GM04504 (cell line): ENCODE measurements around the gene TMEM181.
A peak's percentile ranks its signal among the peaks of the same experiment; 100 is the strongest.
"Not testable (repeated sequence)": the region's sequence is repeated elsewhere in the genome, so short reads cannot be mapped to it uniquely, and the experiment has no call there.

Experiments
- DNase-seq: peaks from one replicate; pipeline ENCODE4 v3.0.0-alpha.2; 2012; ENCODE audit warnings: low read depth

The TMEM181 gene

DNA sequence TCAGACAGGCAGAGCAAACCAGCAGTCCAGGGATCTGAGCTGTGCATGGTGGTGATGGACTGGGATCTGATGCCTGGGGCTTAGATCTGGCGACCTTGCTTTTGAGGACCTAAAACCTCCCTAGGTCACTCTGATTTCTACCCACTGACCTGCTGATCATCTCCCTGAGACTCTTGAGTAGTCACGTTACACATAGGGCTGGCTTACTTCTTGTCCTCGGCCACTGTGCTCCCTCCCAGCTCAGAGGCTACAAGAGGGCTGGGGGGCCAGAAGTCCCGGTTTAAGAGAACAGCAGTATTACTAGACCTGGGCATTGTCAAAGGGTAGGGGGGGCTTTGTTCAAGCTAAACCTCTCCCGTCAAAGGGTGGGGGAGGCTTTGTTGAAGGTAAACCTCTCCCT, 79.2 kb downstream of the TMEM181 start:
- no peak for DNase-seq

DNA sequence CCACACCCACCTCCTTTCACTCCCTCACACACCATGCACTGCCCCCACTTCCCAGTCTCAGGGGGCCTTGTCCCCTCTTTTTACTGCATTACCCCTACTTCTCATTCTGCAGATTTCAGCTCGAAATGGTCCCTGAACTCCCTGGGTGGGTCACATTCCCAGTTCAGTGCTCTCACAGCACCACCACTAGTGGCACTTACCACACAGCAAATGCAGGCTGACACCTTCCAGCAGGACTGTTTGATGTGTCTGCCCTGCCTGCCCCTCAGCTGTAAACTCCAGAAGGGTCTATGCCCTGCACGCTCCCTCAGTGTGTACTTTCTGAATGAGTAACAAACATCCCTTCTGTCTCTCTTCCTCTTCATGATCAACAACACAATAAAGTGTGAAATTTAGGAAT, 80.6 kb downstream of the TMEM181 start:
- DNase-seq = no peak

DNA sequence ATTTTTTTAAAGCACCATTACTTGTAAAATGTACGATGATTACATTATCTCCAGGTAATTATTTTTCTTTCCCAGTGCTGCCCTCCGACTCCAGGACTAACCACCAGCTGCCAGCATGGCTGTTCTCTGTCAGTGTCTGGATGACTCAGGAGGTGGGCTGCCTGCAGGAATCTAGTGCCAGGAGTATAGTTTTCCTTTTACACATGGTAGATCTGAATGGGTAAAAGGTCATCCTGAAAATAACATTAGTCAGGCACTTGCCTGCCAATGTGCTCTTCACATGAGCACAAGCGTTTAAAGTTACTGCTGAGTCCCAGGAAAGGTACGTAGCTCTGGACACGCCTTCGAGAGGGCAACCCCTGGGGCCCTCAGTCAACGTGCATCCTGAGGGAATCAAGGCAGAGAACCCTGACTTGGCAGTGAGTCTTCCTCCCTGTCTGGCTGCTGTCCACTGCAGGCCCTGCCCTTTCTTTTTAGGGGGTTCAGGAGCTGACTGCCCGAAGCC, 82.3 kb downstream of the TMEM181 start:
- DNase-seq = no peak

DNA sequence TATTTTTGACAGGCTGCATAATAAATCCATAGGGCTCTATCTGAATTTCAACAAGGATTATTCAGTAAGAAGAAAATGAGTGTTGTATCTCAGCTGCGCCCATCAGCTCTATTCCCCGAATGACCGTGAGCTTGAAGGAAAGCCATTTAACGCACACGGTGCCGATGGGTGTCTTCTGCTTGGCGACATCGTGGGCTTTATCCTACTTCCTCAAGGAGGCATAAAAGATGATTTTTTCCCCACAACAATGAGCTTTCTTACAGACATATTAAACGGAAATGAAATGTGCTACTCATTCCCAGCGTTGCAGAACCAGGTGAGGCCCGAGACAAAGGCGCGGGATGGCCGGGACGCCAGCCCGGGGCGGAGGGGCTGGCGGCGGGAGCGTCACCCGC, 83.9 kb downstream of the TMEM181 start:
- DNase-seq = no peak

DNA sequence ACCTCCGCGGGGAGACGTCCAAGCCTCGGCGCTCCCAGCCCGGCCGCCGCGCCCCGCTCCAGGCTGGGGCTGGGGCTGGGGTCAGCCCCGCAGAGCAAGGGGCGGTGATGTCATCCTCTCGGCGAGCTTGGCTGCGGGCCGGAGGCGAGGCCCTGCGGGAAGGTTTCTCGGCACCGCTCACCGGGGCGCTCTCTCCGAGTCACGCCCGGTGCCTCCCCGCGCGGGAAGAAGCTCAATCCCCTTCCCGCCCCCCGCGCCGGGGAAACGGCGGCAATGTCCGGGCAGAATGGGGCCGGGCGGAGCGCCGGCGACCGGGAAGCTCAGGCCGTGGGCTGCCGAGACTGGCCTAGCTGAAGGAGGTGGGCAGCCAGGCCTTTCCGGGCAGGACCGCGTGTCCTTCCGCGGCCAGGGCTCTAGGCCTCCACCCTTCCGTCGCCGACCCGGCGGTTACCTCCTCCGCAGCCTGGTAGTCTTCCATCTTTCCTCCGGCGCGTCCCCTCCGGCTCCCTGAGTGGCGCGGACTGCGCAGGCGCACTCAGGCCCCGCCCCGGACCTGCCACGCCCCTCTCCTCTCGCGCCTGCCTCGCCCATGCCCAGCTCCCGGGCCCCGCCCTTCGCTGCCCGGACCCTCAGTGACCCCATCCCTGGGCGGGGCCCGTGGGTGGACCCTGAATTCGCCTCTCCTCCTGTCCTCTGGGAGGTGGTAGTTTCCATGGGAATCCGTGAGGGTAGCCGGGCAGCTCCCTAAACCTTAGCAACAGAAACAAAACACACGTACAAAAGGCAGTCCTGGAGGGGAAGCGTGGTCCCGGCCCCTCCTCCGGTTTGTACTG, 84.6 kb downstream of the TMEM181 start, which contains the start of gene DYNLT1:
Gene DYNLT1, minus strand, starts transcription at position 513 of the 833 bp plus-strand sequence. Its CDS starts 35 bp downstream, at position 478.
- DNase-seq = peak; percentile 83

DNA sequence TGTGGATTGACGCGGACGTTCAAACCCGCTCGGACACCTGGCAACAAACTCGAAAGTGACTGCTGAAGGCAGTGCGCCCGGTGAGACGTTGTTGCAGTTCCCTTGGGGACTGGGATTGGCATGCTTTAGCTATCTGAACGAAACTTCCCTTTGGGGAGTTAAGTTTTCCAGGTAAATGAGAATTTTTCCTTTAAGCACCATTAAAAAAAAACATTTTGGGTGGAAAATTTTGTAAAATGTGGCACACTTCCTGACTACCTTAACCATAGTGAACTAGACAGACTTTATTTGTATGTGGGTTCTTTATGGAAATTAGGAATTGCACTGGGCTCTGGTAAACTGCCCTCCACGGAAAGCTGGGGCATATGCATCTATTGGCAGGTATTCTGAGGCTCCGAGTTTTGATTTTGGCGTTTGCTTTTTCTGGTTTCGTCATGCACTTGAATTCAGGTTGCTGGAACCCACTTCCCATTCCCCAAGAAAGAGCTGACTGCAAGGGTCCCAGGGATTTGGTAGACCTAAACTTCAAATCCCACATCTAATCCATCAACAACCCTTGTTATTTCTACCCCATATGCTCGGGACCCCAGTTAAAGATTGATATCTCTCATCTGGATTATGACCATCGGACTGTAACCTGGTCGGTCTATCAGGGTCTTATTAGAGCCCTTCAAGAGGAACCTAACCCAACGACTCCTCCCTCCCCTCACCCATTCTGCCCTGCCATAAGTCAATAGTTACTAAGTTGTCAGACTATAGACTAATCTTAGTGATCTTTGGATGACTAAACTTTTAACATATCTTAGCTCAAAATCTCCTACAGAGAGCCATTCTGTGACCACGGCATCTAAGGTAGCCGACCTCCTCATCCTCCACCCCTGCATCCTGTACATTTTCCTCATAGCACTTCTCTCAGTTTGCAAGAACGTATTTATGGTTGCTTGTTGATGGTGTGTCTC, 85.5 kb downstream of the TMEM181 start:
- no peak for DNase-seq

DNA sequence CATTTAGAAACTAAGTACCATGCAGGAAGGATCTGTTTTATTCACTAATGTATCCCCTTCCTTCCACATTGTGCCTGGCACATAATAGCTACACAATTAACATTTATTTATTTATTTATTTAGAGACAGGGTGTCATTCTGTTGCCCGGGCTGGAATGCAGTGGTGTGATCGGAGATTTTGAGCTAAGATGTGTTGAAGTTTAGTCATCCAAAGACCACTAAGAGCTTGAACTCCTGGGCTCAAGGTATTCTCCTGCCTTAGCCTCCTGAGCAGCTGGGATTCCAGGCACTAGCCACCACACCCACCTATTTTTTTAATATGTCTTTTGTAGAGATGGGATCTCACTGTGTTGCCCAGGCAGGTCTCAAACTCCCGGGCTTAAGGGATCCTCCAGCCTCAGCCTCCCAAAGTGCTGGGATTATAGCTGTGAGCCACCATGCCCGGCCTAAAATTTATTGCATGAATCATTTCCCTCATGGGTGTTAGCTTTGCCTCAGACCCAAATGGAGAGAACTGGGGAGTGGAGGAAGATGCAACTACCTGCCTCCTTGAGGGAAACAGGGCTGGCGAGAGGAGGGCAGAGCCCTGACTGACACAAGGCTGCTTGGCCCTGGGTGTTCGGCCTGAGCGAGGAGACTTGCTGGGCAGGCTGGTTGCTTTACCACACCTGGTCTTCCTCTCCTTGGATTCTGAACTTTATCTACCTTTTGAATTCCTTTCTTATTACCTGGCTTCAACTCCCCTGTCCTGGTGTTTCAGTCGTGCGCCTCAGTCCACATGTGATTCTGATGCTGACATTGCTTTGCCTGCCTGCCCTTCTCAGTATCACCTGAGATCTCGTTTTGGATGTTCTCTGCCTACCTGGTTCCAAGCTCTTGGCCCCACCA, 86.4 kb downstream of the TMEM181 start:
- no peak for DNase-seq

DNA sequence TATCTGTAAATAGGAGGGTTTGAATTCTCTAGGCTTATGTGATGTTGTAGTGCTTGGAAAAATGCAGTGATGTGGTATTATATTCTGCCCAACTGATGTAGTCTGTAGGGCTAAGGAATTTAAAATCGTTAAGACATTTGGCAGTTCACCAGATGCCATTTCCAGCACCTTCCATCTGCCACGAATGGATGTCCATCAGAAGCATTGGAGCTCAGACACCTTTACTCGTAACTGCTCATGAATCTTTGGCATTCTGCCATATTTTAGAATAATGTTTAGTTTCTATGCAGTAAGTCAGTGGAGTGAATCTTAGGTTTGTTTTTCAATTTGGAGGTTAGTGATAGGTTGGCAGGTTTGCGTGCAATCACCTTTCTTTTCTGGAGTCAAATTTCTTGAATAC, 87.6 kb downstream of the TMEM181 start:
- DNase-seq = no peak

DNA sequence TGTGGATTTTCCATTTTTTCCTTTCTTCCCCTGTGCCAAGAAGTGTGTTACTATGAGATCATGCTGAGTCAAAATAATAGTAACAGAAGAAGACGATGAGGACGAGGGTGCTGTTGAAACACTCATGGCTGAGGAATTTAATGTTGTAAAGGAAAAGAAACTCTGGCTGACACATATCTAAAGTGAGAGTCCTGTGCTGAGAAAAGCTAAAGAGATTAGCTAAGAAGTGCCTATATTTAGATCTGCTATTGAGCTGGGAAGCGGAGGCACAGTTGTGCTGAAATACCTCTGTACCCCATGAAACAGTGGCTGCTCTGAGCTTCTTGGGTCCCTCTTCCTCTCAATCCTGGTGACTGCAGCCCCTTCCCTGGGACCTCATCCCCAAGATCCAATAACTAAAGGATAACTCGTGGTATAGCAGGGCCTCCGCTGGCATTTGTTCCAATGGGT, 88.8 kb downstream of the TMEM181 start:
- DNase-seq = peak; percentile 80

DNA sequence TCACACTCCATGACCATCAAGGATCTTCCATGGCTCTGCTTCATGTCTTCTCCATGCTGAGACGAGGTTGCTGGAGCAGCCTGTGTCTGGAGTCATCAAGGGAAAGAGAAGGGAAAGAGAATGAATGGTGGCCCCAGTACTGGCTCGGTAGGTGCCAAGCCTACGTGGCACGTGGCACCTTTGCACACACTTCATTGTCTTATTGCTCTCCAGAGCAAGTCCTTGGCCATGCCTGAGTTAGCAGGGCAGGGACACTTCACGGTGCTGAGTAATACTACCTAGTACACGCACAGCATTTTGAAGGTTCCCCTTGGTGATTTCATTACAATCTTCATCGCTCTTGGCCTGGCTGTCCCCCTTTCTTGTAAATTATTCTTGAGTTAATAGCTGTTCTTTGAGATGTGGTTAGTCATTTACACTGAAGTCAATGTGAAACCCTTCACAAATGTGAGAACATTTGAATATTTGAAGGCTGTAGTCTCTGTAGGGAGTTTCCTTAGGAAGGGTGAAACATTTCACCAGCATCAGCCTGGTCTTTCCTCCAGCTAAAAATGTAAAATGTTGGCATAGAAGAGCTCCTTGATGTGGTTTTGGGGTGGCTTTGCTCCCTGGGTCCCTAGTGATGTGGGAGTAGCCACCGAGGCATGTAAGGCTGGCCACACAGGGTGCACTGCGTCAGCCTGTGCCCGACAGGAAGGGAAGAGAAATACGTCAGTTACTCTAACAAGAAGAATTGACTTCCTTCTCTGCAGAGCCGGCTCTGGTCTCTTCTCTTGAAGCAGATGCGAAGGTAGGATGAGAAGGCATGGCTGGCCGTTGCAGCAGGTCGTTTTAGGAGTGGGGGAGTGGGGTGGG, 89.6 kb downstream of the TMEM181 start, which contains the start of gene SYTL3:
Gene SYTL3, plus strand, starts transcription at position 766 of the 855 bp plus-strand sequence. CDS start 13,215 bp downstream, outside the sequence.
- DNase-seq = no peak

DNA sequence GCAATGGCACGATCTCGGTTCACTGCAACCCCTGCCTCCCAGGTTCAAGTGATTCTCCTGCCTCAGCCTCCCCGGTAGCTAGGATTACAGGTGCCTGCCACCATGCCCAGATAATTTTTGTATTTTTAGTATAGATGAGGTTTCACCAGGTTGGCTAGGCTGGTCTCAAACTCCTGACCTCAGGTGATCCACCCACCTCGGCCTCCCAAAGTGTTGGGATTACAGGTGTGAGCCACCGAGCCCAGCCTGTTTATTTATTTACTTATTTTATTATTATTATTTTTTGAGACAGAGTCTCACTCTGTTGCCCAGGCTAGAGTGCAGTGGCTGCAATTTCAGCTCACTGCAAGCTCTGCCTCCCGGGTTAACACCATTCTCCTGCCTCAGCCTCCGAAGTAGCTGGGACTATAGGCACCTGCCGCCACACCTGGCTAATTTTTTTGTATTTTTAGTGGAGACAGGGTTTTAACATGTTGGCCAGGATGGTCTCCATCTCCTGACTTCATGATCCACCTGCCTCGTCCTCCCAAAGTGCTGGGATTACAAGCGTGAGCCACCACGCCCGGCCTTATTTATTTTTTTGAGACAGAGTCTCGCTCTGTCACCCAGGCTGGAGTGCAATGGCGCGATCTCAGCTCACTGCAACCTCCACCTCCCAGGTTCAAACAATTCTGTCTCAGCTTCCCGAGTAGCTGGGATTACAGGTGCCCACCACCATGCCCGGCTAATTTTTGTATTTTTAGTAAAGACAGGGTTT, 92.3 kb downstream of the TMEM181 start:
- DNase-seq = not testable (repeated sequence)

DNA sequence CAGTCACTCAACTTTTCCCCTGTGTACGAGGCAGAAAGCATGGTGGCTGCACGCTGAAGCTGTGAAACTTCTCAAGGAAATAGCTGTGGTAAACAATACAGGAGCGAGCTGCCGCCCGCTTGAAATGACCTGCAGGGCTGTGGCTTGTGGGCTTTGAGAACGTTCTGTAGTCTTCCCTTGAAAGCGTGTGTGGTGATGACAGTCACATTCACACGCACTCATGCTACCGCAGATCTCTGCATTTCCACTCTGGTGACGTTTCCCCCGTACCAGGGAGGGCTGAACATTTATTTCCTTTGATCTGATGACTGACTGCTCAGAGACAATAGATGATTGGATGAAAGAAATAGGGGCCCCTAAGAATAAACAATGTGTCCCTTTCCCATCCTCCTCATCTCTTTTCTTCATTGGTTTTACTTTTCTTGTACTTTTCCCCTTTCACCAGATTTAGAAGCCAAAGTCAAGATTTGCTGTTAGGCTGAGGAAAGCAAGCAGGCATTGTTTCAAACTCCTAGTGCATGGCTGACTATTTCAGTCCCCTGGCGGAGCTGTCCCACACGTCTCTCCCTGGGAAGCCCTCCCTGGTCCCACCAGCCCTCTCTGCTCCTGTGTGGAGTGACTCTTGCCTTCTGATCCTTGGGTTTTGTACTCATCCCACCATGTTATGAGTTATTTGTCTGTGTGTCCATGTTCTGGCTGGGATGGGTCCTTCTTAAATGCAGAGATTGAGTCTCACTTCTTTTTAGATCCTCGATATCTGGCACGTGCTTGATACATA, 93.9 kb downstream of the TMEM181 start:
- DNase-seq = no peak

DNA sequence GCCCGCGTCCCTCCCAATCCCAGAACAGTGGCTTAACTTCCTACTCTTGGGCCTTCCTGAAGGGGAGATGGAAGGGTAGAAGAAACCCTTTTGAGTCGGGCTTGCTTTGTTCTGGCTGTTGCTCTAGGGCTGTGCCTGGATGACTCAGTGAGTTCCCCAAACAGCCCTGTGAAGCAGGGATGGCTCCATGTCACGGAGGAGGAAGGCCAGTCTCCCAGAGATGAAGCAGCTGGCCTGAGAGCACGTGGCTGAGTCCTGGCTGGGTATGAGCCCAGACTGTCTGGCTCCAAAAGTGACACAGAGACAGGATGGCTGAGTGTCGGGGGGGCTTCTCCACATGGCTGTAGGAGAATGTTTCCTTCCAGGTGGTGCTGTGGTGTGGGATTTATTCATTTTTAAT, 94.6 kb downstream of the TMEM181 start:
- DNase-seq = peak; percentile 92

DNA sequence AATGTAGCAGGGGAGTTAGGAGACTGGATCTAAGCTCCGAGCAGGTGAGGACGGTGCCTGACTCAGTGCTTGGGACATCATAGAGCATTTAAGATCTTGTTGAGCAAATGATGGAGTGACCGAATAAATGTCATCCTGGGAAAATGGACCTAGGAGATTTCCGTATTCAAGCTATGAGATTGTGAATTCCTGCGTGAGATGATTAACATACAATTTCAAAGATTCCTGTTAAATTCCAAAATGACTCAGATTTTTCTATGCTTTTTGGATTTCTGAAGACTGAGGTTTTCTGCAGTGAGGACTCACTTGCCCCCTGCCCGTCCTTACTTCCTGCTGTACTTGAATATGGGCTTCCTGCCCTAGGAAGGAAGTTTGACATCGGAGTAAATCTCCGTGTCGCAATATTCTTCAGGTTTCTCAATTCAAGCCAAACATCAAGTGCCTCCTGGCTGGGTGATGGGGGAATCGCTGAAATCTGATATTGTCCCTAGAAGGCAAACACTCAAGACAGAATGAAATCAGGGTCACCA, 95.1 kb downstream of the TMEM181 start:
- peak; percentile 69 for DNase-seq

DNA sequence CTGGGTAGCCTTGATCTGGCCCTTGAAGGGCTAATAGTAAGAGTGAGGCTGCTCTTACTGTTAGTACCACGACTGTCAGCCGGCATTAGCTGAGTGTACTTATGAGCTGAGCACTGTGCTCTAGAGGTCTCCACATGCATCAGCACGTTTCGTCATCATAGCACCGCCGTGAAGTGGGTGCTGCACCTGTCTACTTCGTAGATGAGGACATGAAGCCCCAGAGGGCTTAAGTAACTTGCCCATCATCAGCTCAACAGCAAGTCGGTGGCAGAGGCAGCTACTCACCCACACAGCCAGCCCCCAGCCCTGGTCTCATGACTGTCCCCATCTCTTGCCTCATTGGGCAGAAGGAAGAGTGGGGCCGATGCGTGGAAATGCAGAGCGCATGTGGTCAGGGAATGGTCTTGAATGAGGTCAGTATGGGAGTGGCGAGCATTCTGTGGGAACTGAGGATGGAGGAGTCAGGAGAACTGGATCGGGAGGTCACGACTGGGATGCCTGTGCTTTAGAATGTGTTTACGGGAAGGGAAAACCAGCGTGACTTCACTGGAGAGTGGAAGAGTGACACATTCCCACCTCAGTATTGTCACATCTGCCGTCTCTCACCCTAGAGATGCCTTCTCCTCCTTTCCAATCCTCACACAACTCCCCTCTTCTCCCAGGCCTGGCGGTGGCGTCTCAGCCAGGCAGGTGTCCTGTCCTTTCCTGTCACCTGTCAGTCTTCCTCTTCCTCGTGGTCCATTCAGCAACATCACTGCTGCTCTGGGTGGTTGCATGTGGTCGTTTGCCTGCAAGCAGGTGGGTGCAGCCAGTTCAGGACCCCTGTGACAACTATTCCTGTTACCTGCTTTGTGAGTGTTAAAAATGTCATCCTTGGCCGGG, 95.9 kb downstream of the TMEM181 start:
- no peak for DNase-seq

DNA sequence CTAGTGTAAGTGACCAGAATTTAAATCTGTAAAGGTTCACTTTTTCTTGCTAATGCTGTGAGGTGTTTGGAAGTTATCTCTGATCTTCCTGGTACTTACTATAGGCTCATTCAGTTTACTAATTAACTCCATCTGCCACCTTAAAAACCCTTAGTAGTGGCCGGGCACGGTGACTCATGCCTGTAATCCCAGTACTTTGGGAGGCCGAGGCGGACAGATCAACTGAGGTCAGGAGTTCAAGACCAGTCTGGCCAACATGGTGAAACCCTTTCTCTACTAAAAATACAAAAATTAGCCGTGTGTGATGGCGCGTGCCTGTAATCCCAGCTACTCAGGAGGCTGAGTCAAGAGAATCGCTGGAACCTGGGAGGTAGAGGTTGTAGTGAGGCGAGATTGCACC, 97.1 kb downstream of the TMEM181 start:
- DNase-seq = peak; percentile 55

DNA sequence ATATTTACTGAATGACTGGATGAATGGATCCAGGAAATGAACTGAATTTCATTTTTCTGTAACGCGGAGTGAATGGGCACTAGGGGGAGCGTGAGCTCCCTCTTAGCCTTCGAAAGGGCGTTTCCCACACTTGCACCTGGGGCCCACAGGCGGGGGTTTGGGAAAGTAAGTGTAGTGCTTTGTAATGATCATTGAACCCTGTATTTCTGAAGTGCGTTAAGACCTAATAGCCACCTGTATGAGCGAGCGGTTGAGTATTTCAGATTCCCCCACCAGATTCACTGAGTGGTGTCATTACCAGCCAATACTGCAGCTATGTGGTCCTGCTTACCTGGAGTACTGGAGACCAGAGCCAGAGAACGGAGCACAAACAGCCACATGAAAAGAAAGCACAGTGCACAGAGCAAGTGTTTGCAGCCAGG, 100.5 kb downstream of the TMEM181 start:
- no peak for DNase-seq
